ENCODE measurements around the gene C2CD4A. TPM values are rescaled to one million over a fixed set of nuclear protein-coding genes. Genes with fewer than 3 reads are reported as not detected.

Gene C2CD4A
- total and polyA plus RNA-seq, 9 of the 15 experiments (the other 6 are each of a cell fraction or from before 2014, with no cell fraction given): not detected

DNA sequence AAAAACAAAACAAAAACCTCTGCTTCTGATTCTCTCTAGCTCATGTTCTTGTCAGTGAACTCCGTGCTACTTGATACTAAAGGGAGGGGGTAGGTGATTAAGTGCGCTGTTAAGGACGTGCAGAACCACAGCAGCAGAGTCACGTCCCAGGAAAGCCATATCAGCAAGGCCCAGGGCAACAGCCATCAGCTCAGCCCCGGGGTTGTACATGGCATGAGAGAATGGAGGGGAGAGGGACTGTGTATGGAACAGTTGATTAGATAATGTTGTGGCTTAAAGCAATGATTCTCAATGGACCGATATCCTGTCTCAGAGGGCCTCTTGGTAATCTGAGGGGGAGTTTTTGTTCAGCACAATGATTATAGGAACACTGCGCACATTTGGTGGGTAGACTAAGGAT, 27.6 kb downstream of the C2CD4A start:
- Histone ChIP-seq H4K20me1 (replicated peaks; ENCODE audit: control insufficient read depth, insufficient read depth, low read length) (peaks cover 4% of the 10 kb centered on the region), H3K4me2 (ENCODE audit: insufficient read depth, low read length) (no peak overlapping the region), H3K79me2 (ENCODE audit: control insufficient read depth, insufficient read depth, low read length) (no peaks in the 10 kb centered on the region), H3K9me3 (replicated peaks; ENCODE audit: control insufficient read depth, insufficient read depth, low read depth, low read length) (no peaks in the 10 kb centered on the region), H2AFZ (ENCODE audit: low read depth, low read length) (no peak overlapping the region), H3K27me3 (ENCODE audit: control insufficient read depth in 2 of 2, insufficient read depth in 2 of 2, low read length in 2 of 2) (peaks cover 4 to 9% of the 10 kb centered on the region in 2 experiments; a peak in 3 of 5 replicates), H3K4me3 (no peak overlapping the region), H3K36me3 (ENCODE audit: control insufficient read depth, insufficient read depth, low read length) (no peaks in the 10 kb centered on the region), H3K9ac (ENCODE audit: insufficient read depth in 1 of 2, low read depth in 2 of 2, low read length in 2 of 2) (no peak overlapping the region), H3K9me1 (ENCODE audit: control insufficient read depth, insufficient read depth, low read length) (no peaks in the 10 kb centered on the region), H3K27ac (ENCODE audit: extremely low read depth, low read depth, low read length) (no peak overlapping the region), H3K4me1 (replicated peaks in 1 of 2; ENCODE audit: control insufficient read depth in 2 of 2, insufficient read depth in 2 of 2, low read length in 2 of 2) (peaks cover 0 to 8% of the 10 kb centered on the region in 2 experiments; a peak in 1 of 5 replicates)
- FAIRE-seq: peak; percentile 91
- ATAC-seq: peak; percentile 98
- peak; percentile 26 to 83 (median 54) for DNase-seq (ENCODE audit: extremely low read depth in 1 of 4, low spot score in 3 of 4)
- 0% methylated on average over 7 of the region's 7 CpGs for WGBS (ENCODE audit: insufficient coverage, low coverage, missing lambda C conversion rate)
- ChIA-PET CTCF (ENCODE audit: low intra/inter-chr PET ratio) (no interaction called here), POLR2A (interaction anchor here (0.7 to 0.8 kb wide), 2 partner anchors 42 to 78 kb away, joined by 3 read pairs; no protein-coding TSS in a partner anchor)
- in situ Hi-C loops (cut with MboI) (no loop called here), intact Hi-C loops (cut with micrococcal nuclease) (no loop called here)
- BruUV-seq (replicated peaks): no TSS peak
- TF ChIP-seq C11orf30 (IDR thresholded peaks at IDR 0.05; ENCODE audit: low read depth) (no peak), MAZ (CRISPR knock-in tag; conservative IDR thresholded peaks at IDR 0.05 in 1 of 2, IDR thresholded peaks at IDR 0.05 in 1 of 2) (peak in 1 of 2 experiments; percentile 83; a peak in 2 of 4 replicates), NR4A1 (CRISPR knock-in tag; IDR thresholded peaks at IDR 0.05) (no peak), NR4A1 (tag; IDR thresholded peaks at IDR 0.05) (peak; percentile 91), FOXM1 (IDR thresholded peaks at IDR 0.05; ENCODE audit: low read depth) (peak; percentile 91), FOXM1 (CRISPR knock-in tag; IDR thresholded peaks at IDR 0.05; ENCODE audit: low read depth) (no peak), ETV5 (CRISPR knock-in tag; IDR thresholded peaks at IDR 0.05; ENCODE audit: low read depth) (no peak), JUNB (CRISPR knock-in tag; conservative IDR thresholded peaks at IDR 0.05) (no peak), MCM5 (IDR thresholded peaks at IDR 0.05; ENCODE audit: low read depth) (no peak), FOXJ3 (CRISPR knock-in tag; IDR thresholded peaks at IDR 0.05) (no peak), TAF7 (tag; IDR thresholded peaks at IDR 0.05) (no peak), KAT2B (IDR thresholded peaks at IDR 0.05; ENCODE audit: low read depth, low read length) (no peak), CHD1 (IDR thresholded peaks at IDR 0.05; ENCODE audit: low read length) (no peak), FOSL1 (tag; conservative IDR thresholded peaks at IDR 0.05) (peak; percentile 82), MEF2A (IDR thresholded peaks at IDR 0.05; ENCODE audit: control insufficient read depth, low read depth, low read length) (no peak), RCOR1 (IDR thresholded peaks at IDR 0.05; ENCODE audit: borderline replicate concordance in 1 of 2, low read depth in 2 of 2, low read length in 2 of 2) (peak; percentile 90 to 99), NBN (IDR thresholded peaks at IDR 0.05; ENCODE audit: low read depth) (peak; percentile 59; the same call in 1 of the 2 replicates), PHF21A (IDR thresholded peaks at IDR 0.05; ENCODE audit: borderline replicate concordance, low read depth) (no peak), CBFA2T2 (conservative IDR thresholded peaks at IDR 0.05) (peak; percentile 95), CREB1 (IDR thresholded peaks at IDR 0.05) (no peak; the same call in 1 of the 2 replicates), CREB1 (CRISPR knock-in tag; IDR thresholded peaks at IDR 0.05) (no peak)
- TF ChIP-seq, protein P1, sequence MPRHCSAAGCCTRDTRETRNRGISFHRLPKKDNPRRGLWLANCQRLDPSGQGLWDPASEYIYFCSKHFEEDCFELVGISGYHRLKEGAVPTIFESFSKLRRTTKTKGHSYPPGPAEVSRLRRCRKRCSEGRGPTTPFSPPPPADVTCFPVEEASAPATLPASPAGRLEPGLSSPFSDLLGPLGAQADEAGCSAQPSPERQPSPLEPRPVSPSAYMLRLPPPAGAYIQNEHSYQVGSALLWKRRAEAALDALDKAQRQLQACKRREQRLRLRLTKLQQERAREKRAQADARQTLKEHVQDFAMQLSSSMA (CRISPR knock-in tag; IDR thresholded peaks at IDR 0.05): no peak
- TF ChIP-seq, protein P2, sequence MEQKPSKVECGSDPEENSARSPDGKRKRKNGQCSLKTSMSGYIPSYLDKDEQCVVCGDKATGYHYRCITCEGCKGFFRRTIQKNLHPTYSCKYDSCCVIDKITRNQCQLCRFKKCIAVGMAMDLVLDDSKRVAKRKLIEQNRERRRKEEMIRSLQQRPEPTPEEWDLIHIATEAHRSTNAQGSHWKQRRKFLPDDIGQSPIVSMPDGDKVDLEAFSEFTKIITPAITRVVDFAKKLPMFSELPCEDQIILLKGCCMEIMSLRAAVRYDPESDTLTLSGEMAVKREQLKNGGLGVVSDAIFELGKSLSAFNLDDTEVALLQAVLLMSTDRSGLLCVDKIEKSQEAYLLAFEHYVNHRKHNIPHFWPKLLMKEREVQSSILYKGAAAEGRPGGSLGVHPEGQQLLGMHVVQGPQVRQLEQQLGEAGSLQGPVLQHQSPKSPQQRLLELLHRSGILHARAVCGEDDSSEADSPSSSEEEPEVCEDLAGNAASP (IDR thresholded peaks at IDR 0.05): no peak
- TF ChIP-seq, protein P3, sequence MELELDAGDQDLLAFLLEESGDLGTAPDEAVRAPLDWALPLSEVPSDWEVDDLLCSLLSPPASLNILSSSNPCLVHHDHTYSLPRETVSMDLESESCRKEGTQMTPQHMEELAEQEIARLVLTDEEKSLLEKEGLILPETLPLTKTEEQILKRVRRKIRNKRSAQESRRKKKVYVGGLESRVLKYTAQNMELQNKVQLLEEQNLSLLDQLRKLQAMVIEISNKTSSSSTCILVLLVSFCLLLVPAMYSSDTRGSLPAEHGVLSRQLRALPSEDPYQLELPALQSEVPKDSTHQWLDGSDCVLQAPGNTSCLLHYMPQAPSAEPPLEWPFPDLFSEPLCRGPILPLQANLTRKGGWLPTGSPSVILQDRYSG (tag; conservative IDR thresholded peaks at IDR 0.05; ENCODE audit: low read depth): no peak

All from K562 (cell line).